NCI-H1092 treated with DMSO at 0.1 percent for 48 hours (cell line): Measurements from ENCODE around the gene EPHA10.

Source experiments
- DNase-seq: peaks from one replicate; lab custom pipeline; 2025; lab: John Stamatoyannopoulos, UW

EPHA10 gene

DNA sequence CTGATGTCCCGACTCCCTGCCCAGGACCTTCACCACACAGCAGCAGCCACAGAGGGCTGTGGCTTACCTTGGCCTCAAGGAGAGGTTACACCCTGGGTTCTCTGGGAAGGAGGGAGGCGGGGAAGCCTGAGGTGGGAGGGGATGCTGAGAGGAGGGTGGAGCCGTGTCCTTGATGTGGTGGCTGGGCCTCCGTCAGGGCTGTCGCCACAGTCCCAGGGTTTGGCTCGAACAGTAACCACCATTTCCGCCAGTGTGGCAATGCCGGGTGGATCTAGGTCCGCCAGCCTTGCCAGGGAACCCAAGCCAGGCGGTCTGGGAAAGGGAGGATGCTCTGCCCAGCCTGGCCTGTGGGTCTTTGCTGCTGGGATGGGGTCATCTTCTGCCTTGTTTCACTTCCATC is 91.0 kb downstream of the EPHA10 start:
- no peak for DNase-seq

DNA sequence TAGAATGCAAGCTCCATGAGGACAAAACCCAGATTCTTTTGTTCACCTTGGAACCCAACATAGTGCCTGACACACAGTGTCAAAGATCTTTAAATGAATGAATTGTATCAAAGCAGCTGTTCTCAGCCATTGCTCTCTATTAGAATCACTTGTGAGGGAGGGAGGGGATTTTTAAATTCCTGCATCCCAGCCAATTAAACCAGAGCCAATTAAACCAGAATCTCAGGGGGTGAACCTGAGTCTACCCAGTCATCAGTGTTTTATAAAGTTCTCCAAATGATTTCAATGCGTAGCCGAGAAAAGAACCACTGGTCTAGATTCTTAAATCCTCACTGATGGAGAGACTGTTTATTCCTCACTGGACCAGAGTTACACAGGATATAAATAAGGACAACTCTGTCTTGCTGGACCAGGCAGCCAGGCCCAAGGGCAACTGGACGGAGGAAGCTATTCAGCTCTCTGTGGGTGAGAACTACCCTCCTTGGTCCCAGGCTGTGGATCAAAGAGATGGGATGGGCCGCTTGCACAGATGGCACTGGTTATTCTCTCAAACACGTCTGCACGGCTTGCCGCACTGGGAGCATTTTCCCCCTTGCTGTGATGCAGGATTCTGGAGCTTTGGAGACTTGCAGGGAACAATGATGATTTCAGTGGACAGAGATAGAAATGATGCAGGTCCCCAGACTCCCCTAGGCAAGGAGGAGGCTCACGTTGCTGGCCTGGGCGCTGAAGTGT is 92.6 kb downstream of the EPHA10 start:
- no peak for DNase-seq

DNA sequence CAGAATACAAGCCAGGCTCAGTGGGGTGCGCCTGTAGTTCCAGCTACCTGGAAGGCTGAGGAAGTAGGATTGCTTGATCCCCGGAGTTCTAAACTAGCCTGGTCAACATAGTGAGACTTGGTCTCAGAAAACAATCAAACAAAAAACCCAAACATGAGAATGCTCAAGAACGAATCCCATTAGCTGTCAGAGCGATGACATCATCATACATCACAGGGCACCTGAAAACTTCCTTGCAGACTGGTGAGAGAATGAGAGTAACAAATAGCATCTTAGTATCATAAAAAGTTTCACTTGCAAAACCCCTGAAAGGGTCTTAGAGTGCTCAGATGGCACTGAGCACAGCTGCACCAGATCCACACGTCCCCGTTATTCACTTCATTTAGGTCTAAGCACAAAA is 93.7 kb downstream of the EPHA10 start:
- DNase-seq, result no peak

DNA sequence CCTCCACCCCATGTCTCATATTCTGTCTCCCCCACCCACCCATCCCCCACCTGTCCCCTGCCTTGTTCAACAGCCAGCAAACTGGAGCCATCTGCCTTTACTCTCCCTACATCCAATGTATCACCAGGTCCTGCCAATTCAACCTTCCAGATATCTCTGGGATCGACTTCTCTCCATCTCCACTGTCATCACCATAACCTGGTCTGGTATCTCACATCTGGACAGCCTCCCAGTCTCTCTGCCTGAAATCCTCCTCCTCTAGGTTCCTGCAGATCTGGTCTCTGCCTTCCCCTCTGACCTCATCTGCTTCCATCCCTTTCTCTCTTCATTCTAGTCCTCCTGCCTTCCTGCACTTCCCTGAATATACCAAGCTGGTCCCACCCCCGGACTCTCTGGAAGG is 94.8 kb downstream of the EPHA10 start:
- DNase-seq, result no peak

DNA sequence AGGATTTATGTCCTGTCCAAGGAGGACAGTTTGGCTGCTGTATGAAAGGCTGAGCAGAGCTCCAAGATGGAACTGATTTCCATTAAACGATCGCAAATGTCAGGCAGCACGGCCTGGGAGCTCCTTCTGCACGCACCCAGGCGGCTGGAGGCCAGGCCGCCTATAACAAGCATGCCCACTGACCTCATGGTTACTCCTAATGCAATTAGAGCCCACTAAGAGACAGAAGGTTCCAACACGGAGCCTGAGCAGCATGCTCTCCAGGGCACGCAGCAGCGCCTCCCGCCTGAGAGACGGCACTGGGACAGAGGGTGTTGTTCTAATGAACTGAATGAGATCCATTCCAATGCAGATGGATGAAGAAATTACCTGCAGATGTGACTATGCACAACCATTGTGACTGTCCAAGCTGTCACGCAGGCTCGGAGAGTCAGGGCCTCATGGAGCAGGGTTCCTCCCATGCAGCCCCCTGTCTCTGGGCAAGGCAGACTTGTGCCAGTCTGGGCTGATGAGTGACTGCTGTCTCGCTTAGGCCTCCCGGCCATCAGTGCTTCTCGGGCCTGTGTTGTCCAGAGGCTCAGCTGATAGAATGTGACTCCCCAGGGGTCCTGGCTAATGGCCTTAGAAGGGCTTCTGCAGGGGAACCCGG is 97.8 kb downstream of the EPHA10 start:
- no peak for DNase-seq

DNA sequence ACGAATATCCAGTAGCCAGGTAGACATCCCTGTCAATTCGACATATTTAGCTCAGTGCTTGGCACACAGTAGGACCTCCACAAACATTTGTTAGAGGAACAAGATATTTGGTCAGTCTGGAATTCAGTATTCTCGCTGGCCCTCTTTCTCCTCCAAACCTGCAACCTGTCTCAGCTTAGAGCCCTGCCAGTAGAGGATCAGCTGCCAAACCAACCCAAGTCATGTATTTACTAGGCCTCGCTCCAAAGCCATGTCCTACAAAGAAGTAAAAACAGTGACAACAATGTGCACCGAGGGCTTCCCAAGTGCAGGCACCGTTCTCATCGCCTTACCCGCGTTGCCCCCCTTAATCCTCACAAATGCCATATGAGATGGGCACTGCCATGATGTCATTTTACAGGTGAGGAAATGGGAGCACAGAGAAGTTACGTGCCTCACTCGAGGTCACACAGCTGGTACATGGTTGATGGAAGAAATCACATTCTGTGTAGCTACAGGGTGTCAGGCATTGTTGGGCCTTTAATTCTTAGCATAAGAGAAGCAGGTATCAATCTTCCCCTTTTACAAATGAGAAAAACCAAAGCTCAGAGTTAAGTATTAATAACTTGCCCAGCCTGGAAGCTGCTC is 98.6 kb downstream of the EPHA10 start:
- DNase-seq, result no peak
